Endodermal cell (in vitro differentiated cells): Measurements from ENCODE around the gene KIF26A. TPM values are rescaled to one million over a fixed set of nuclear protein-coding genes. Genes with fewer than 3 reads are reported as not detected.

Source experiments
- DNase-seq: peaks from one replicate; pipeline ENCODE4 v3.0.0-alpha.2; 2017
- H3K27ac ChIP-seq: 2 replicates; pipeline ENCODE4 v1.5.1; 2013; ENCODE audit warnings: mild to moderate bottlenecking, low read depth, low read length, moderate library complexity
- H3K27me3 ChIP-seq: 2 replicates; pipeline ENCODE4 v1.6.1; 2013; ENCODE audit warnings: mild to moderate bottlenecking, low read length, moderate library complexity; ENCODE audit not compliant: insufficient read depth, control insufficient read depth, poor library complexity, severe bottlenecking
- H3K36me3 ChIP-seq: 2 replicates; pipeline ENCODE4 v1.7.0; 2013; ENCODE audit warnings: mild to moderate bottlenecking, low read length, moderate library complexity; ENCODE audit not compliant: control insufficient read depth, insufficient read depth
- H3K4me1 ChIP-seq: one replicate; pipeline ENCODE4 v1.7.0; 2013; ENCODE audit warnings: low read length; ENCODE audit not compliant: control insufficient read depth, insufficient read depth
- H3K4me3 ChIP-seq: 2 replicates; pipeline ENCODE4 v1.5.1; 2013; ENCODE audit warnings: mild to moderate bottlenecking, low read length, moderate library complexity
- H3K9ac ChIP-seq: 2 replicates; pipeline ENCODE4 v1.6.1; 2013; ENCODE audit warnings: mild to moderate bottlenecking, low read length, moderate library complexity; ENCODE audit not compliant: poor library complexity, severe bottlenecking; ENCODE audit errors: extremely low read depth
- H3K9me3 ChIP-seq: 2 replicates; pipeline ENCODE4 v1.6.1; 2013; ENCODE audit warnings: mild to moderate bottlenecking, low read length, moderate library complexity; ENCODE audit not compliant: control insufficient read depth
- H3K27ac Mint-ChIP-seq: 2 replicates; pipeline ENCODE4 v1.8.0; 2020; ENCODE audit warnings: mixed read lengths
- H3K27me3 Mint-ChIP-seq: 2 replicates; pipeline ENCODE4 v1.8.0; 2021; ENCODE audit warnings: mild to moderate bottlenecking, mixed read lengths; ENCODE audit not compliant: insufficient read depth
- H3K36me3 Mint-ChIP-seq: 2 replicates; pipeline ENCODE4 v1.8.0; 2020; ENCODE audit warnings: low read depth, mixed read lengths
- H3K4me1 Mint-ChIP-seq: 2 replicates; pipeline ENCODE4 v1.8.0; 2020; ENCODE audit warnings: mixed read lengths
- H3K4me3 Mint-ChIP-seq: 2 replicates; pipeline ENCODE4 v1.8.0; 2020; ENCODE audit warnings: mild to moderate bottlenecking, moderate library complexity, mixed read lengths
- H3K9me3 Mint-ChIP-seq: 2 replicates; pipeline ENCODE4 v1.8.0; 2020; ENCODE audit warnings: mild to moderate bottlenecking, mixed read lengths
- CTCF ChIP-seq: fragments of 200-600 bp; sonication (generic); conservative IDR thresholded peaks from 2 replicates; pipeline ENCODE4 v1.5.0; 2021; ENCODE audit warnings: antibody characterized with exemption, mild to moderate bottlenecking
- WGBS, 2 experiments: methylation state at CpG; one replicate each; pipeline versions ENCODE4 v1.1.5 to v1.1.7; 2013; ENCODE audit warnings: missing lambda C conversion rate in 2 of 2, mixed read lengths in 1 of 2; ENCODE audit not compliant: insufficient coverage in 1 of 2, insufficient read length in 1 of 2; 5-methylcytosine and 5-hydroxymethylcytosine counted together
- total RNA-seq, 2 donors: library from RNA; stranded (reverse); fragmentation: NEBNext Ultra II Directional in 1 of 2; extraction: Animal tissue kit (Norgen Biotek cat#: 25700) in 1 of 2; gene quantifications; 2 replicates in 1 of 2; 3 replicates in 1 of 2; pipeline ENCODE4 v1.2.1, GENCODE V29; 2021

KIF26A gene
- total RNA-seq, 2 donors from 2014 or later = 36.7 to 54.8 TPM

GRCh38 chr14:104095426-104096310 lies 42.7 kb upstream of the KIF26A start:
- no peaks in the 10 kb centered on the region for H3K9me3 Mint-ChIP-seq
- Histone ChIP-seq H3K9me3 (no peaks in the 10 kb centered on the region), H3K4me1 (no peaks in the 10 kb centered on the region), H3K27me3 (no peaks in the 10 kb centered on the region), H3K4me3 (no peak overlapping the region), H3K9ac (no peak overlapping the region), H3K27ac (no peak overlapping the region), H3K36me3 (no peaks in the 10 kb centered on the region)
- no peak for TF ChIP-seq CTCF
- H3K4me1 Mint-ChIP-seq = peaks cover 5% of the 10 kb centered on the region
- WGBS, 2 experiments = 90 to 98% methylated on average over 12 to 31 of the region's 31 CpGs
- DNase-seq = no peak
- no peaks in the 10 kb centered on the region for H3K36me3 Mint-ChIP-seq
- H3K4me3 Mint-ChIP-seq = no peak overlapping the region
- H3K27ac Mint-ChIP-seq = no peak overlapping the region
- peaks cover 3% of the 10 kb centered on the region for H3K27me3 Mint-ChIP-seq

GRCh38 chr14:104096318-104096717 lies 42.1 kb upstream of the KIF26A start:
- no peak overlapping the region for H3K27ac ChIP-seq
- Mint-ChIP-seq H3K4me1 (peaks cover 5% of the 10 kb centered on the region), H3K36me3 (no peaks in the 10 kb centered on the region), H3K9me3 (no peaks in the 10 kb centered on the region), H3K4me3 (no peak overlapping the region), H3K27me3 (peaks cover 3% of the 10 kb centered on the region), H3K27ac (no peak overlapping the region)
- 91 to 95% methylated on average over 10 to 14 of the region's 14 CpGs for WGBS, 2 experiments
- H3K4me3 ChIP-seq = no peak overlapping the region
- no peaks in the 10 kb centered on the region for H3K4me1 ChIP-seq
- DNase-seq = no peak
- H3K27me3 ChIP-seq = no peaks in the 10 kb centered on the region
- no peak for TF ChIP-seq CTCF
- no peak overlapping the region for H3K9ac ChIP-seq
- H3K36me3 ChIP-seq = no peaks in the 10 kb centered on the region
- no peaks in the 10 kb centered on the region for H3K9me3 ChIP-seq

GRCh38 chr14:104096751-104097700 lies 41.4 kb upstream of the KIF26A start:
- Histone ChIP-seq H3K4me1 (no peaks in the 10 kb centered on the region), H3K4me3 (no peak overlapping the region), H3K27me3 (no peaks in the 10 kb centered on the region), H3K9me3 (no peaks in the 10 kb centered on the region), H3K27ac (no peak overlapping the region), H3K36me3 (no peaks in the 10 kb centered on the region), H3K9ac (no peak overlapping the region)
- Mint-ChIP-seq H3K4me3 (no peak overlapping the region), H3K9me3 (no peaks in the 10 kb centered on the region), H3K27ac (no peak overlapping the region), H3K4me1 (peaks cover 5% of the 10 kb centered on the region), H3K36me3 (no peaks in the 10 kb centered on the region), H3K27me3 (peaks cover 3% of the 10 kb centered on the region)
- WGBS, 2 experiments = 79 to 88% methylated on average over 9 to 24 of the region's 25 CpGs
- peak; percentile 76 for DNase-seq
- peak; percentile 67 for TF ChIP-seq CTCF
